SK-N-SH treated with all-trans-retinoic acid at 6 μM for 48 hours (cell line): ENCODE measurements around the gene UGT1A4.

ENCODE experiments used
- ATAC-seq: fragments of 200-7000 bp; cut with Tn5 transposase; 3 replicates; pipeline ENCODE4 v1.9.1; 2020; ENCODE audit warnings: mild to moderate bottlenecking, moderate library complexity
- ARNTL ChIP-seq: fragments of 450-650 bp; formaldehyde crosslinking; IDR thresholded peaks from 2 replicates; pipeline ENCODE4 v1.5.0; 2020; ENCODE audit warnings: low read depth, mild to moderate bottlenecking, moderate library complexity, borderline replicate concordance
- BACH2 ChIP-seq: fragments of 250-450 bp; sonication (Bioruptor Pico); IDR thresholded peaks from 2 replicates; pipeline ENCODE4 v1.9.0; 2021; ENCODE audit warnings: mild to moderate bottlenecking, borderline replicate concordance
- CREB5 ChIP-seq: fragments of 250-450 bp; sonication (Bioruptor Pico); IDR thresholded peaks from 2 replicates; pipeline ENCODE4 v1.5.1; 2020; ENCODE audit warnings: low read depth, mild to moderate bottlenecking, moderate library complexity
- CSDC2 ChIP-seq: fragments of 250-450 bp; sonication (Bioruptor Pico); IDR thresholded peaks from 2 replicates; pipeline ENCODE4 v1.5.0; 2020; ENCODE audit warnings: mild to moderate bottlenecking, moderate library complexity
- ESRRG ChIP-seq: fragments of 250-450 bp; sonication (Bioruptor Pico); IDR thresholded peaks from 2 replicates; pipeline ENCODE4 v1.6.1; 2021; ENCODE audit warnings: mild to moderate bottlenecking
- GLIS3 ChIP-seq: fragments of 250-450 bp; sonication (Bioruptor Pico); IDR thresholded peaks from 2 replicates; pipeline ENCODE4 v1.5.0; 2020; ENCODE audit warnings: mild to moderate bottlenecking, moderate library complexity
- ISL1 ChIP-seq: fragments of 250-450 bp; sonication (Bioruptor Pico); IDR thresholded peaks from 2 replicates; pipeline ENCODE4 v2.1.2; 2022; ENCODE audit warnings: mild to moderate bottlenecking, moderate library complexity
- PATZ1 ChIP-seq: fragments of 250-450 bp; sonication (Bioruptor Pico); IDR thresholded peaks from 2 replicates; pipeline ENCODE4 v1.8.0; 2020; ENCODE audit warnings: mild to moderate bottlenecking, moderate library complexity, borderline replicate concordance
- POU6F1 ChIP-seq: fragments of 250-450 bp; sonication (Bioruptor Pico); IDR thresholded peaks from 2 replicates; pipeline ENCODE4 v1.8.0; 2021; ENCODE audit warnings: low read depth, mild to moderate bottlenecking, moderate library complexity, borderline replicate concordance
- PPARA ChIP-seq: fragments of 250-450 bp; sonication (Bioruptor Pico); IDR thresholded peaks from 2 replicates; pipeline ENCODE4 v1.5.0; 2020; ENCODE audit warnings: mild to moderate bottlenecking, borderline replicate concordance
- RARB ChIP-seq: fragments of 250-450 bp; sonication (Bioruptor Pico); IDR thresholded peaks from 2 replicates; pipeline ENCODE4 v1.8.0; 2021; ENCODE audit warnings: mild to moderate bottlenecking, moderate library complexity
- SNAI2 ChIP-seq: fragments of 250-450 bp; sonication (Bioruptor Pico); IDR thresholded peaks from 2 replicates; pipeline ENCODE4 v1.5.0; 2020; ENCODE audit warnings: mild to moderate bottlenecking, moderate library complexity
- TCF4 ChIP-seq: fragments of 250-450 bp; sonication (Bioruptor Pico); IDR thresholded peaks from 2 replicates; pipeline ENCODE4 v1.8.0; 2021; ENCODE audit warnings: mild to moderate bottlenecking, moderate library complexity, borderline replicate concordance
- TOX ChIP-seq: fragments of 250-450 bp; sonication (Bioruptor Pico); IDR thresholded peaks from 2 replicates; pipeline ENCODE4 v1.8.0; 2021; ENCODE audit warnings: mild to moderate bottlenecking, moderate library complexity, borderline replicate concordance
- TSHZ2 ChIP-seq: fragments of 250-450 bp; sonication (Bioruptor Pico); IDR thresholded peaks from 2 replicates; pipeline ENCODE4 v1.5.0; 2020; ENCODE audit warnings: mild to moderate bottlenecking, moderate library complexity
- ZC3H10 ChIP-seq: fragments of 250-450 bp; sonication (Bioruptor Pico); IDR thresholded peaks from 2 replicates; pipeline ENCODE4 v1.5.1; 2021; ENCODE audit warnings: mild to moderate bottlenecking, moderate library complexity
- ZFP3 ChIP-seq: fragments of 250-450 bp; sonication (Bioruptor Pico); IDR thresholded peaks from 2 replicates; pipeline ENCODE4 v1.5.0; 2020; ENCODE audit warnings: mild to moderate bottlenecking, moderate library complexity
- ZFP30 ChIP-seq: fragments of 450-650 bp; formaldehyde crosslinking; IDR thresholded peaks from 2 replicates; pipeline ENCODE4 v1.5.0; 2022; ENCODE audit warnings: mild to moderate bottlenecking, moderate library complexity
- ZNF565 ChIP-seq: fragments of 450-650 bp; formaldehyde crosslinking; conservative IDR thresholded peaks from 2 replicates; pipeline ENCODE4 v1.5.0; 2020; ENCODE audit warnings: low read depth, mild to moderate bottlenecking, moderate library complexity
- ZNF70 ChIP-seq: fragments of 450-650 bp; formaldehyde crosslinking; IDR thresholded peaks from 2 replicates; pipeline ENCODE4 v1.5.0; 2020; ENCODE audit warnings: mild to moderate bottlenecking, moderate library complexity
- ZNF8 ChIP-seq: fragments of 450-650 bp; formaldehyde crosslinking; IDR thresholded peaks from 2 replicates; pipeline ENCODE4 v1.5.0; 2020; ENCODE audit warnings: mild to moderate bottlenecking, moderate library complexity
- TF ChIP-seq, protein P1 (sequence below): fragments of 250-450 bp; sonication (Bioruptor Pico); IDR thresholded peaks from 2 replicates; pipeline ENCODE4 v1.5.1; 2021; ENCODE audit warnings: mild to moderate bottlenecking, moderate library complexity

Gene UGT1A4

DNA sequence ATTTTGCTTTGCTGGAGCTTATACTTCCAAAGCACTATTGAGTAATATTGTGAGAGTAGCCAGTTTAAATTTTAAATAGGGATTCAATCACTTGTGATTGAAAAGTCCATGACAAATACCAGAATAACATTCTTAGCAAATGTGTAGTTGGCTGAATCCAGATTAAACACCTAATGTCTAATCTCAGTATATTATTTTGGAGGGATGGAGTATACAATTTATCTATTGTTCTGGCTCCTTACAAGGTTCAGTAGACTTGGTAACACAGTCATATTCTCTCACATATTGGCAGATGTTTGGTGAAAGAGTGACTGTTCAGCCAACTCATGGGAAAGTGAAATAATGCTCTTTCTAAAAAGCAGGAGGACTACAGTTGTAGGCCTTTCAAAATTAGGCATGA, 44.6 kb upstream of the UGT1A4 start:
- TF ChIP-seq BACH2 (CRISPR knock-in tag): no peak
- TF ChIP-seq PPARA: no peak
- TF ChIP-seq ISL1 (CRISPR knock-in tag): no peak
- TF ChIP-seq TSHZ2 (CRISPR knock-in tag): no peak
- TF ChIP-seq CSDC2 (CRISPR knock-in tag): no peak
- TF ChIP-seq ESRRG: no peak
- no peak for TF ChIP-seq CREB5
- no peak for TF ChIP-seq ZC3H10 (CRISPR knock-in tag)
- no peak for TF ChIP-seq ZFP30 (CRISPR knock-in tag)
- no peak for TF ChIP-seq TOX (CRISPR knock-in tag)
- no peak for TF ChIP-seq PATZ1
- TF ChIP-seq ZFP3 (CRISPR knock-in tag): no peak
- no peak for TF ChIP-seq GLIS3 (CRISPR knock-in tag)
- TF ChIP-seq ZNF70 (CRISPR knock-in tag): no peak
- no peak for TF ChIP-seq POU6F1 (CRISPR knock-in tag)
- no peak for TF ChIP-seq ZNF565 (CRISPR knock-in tag)
- TF ChIP-seq, protein P1, sequence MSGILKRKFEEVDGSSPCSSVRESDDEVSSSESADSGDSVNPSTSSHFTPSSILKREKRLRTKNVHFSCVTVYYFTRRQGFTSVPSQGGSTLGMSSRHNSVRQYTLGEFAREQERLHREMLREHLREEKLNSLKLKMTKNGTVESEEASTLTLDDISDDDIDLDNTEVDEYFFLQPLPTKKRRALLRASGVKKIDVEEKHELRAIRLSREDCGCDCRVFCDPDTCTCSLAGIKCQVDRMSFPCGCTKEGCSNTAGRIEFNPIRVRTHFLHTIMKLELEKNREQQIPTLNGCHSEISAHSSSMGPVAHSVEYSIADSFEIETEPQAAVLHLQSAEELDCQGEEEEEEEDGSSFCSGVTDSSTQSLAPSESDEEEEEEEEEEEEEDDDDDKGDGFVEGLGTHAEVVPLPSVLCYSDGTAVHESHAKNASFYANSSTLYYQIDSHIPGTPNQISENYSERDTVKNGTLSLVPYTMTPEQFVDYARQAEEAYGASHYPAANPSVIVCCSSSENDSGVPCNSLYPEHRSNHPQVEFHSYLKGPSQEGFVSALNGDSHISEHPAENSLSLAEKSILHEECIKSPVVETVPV (CRISPR knock-in tag): no peak
- TF ChIP-seq TCF4 (CRISPR knock-in tag): no peak
- TF ChIP-seq ZNF8: no peak
- no peak for TF ChIP-seq RARB (CRISPR knock-in tag)
- TF ChIP-seq, all 23 proteins: peak for 0
- no peak for ATAC-seq

GRCh38 chr2:233674314-233674713, 44.2 kb upstream of the UGT1A4 start:
- TF ChIP-seq GLIS3 (CRISPR knock-in tag): no peak
- TF ChIP-seq CREB5: no peak
- no peak for TF ChIP-seq ARNTL
- TF ChIP-seq ZFP3 (CRISPR knock-in tag): no peak
- no peak for TF ChIP-seq TOX (CRISPR knock-in tag)
- TF ChIP-seq, protein P1 (CRISPR knock-in tag): no peak
- no peak for TF ChIP-seq SNAI2 (CRISPR knock-in tag)
- no peak for TF ChIP-seq ZNF70 (CRISPR knock-in tag)
- no peak for TF ChIP-seq RARB (CRISPR knock-in tag)
- no peak for TF ChIP-seq ZNF8
- no peak for TF ChIP-seq BACH2 (CRISPR knock-in tag)
- ATAC-seq: no peak
